GM18502 (cell line): Measurements from ENCODE around the gene SHCBP1L.
"Not testable (repeated sequence)": the region's sequence is repeated elsewhere in the genome, so short reads cannot be mapped to it uniquely, and the experiment has no call there.

ENCODE experiments used
- ATAC-seq: cut with Tn5 transposase; IDR thresholded peaks from one replicate; pipeline ENCODE4 v1.9.1; 2021; ENCODE audit warnings: mild to moderate bottlenecking; ENCODE audit not compliant: unreplicated experiment, poor library complexity

The SHCBP1L gene

GRCh38 chr1:182968151-182968741 lies 15.3 kb upstream of the SHCBP1L start:
- no peak for ATAC-seq

GRCh38 chr1:182965861-182966260 lies 12.9 kb upstream of the SHCBP1L start:
- ATAC-seq = no peak

DNA sequence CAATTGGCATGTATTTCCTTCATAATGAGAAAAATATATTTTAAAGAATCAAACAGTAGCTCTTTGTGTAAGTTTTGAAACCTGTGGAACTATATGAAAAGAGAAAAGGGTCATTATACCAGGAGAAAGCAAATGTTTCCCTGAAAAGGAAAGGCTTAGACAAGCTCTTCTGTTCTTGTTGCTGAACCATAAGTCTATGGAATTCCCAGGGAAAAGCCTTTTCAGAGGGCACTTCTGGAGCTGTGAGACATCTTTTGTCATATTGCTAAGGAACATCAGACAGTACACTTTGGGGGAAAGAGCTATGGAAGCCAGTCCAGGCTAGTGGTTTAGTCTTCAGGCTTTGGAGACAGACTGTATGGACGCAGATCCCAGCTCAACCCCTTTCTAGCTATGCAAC lies 12.1 kb upstream of the SHCBP1L start:
- no peak for ATAC-seq

DNA sequence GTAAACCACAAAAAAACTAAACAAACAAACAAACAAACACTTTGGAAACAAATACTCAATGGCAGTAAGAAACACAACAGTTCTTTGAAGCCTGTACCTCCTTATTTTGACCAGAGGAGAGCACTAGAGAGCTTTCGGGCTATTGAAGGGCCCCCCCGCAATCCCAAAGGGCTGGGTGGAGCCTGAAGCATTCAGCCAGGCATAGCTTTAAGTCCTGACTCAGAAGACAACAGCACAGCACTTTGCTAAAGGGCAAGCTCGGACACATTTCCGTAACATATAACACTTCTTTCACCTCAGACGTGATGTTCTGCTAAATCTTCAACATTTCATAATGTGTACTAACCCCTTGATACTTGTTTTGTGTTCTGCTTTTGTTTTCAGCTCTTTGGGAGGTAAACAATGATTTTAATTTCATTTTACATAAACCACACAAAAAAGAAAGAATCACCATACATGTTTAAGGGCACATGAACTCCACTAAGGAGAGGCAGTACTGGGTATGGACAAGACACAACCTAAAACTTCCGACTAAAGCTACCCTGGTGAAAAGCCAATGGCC lies 9.7 kb upstream of the SHCBP1L start:
- ATAC-seq = peak; percentile 97

DNA sequence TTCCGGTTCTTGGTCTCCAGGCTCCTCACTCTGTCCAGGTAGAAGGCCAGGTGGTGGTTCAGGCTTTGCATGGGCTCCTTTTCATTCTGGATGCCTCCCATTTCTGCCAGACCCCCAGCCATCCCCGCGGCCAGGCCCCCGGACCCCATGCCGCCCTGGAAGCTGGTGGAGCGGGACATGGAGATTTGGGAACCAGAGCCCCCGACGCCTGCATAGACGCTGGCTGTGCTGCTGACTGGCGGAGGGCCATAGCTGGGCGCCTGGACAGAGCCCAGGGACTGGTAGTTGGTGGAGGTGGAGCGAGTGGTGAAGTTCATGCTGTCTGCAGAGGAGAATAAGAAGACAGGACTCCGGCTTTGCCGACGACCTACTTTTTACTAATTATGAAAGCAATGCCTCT lies 7.1 kb upstream of the SHCBP1L start:
- no peak for ATAC-seq

GRCh38 chr1:182957902-182958395 lies 5.0 kb upstream of the SHCBP1L start:
- no peak for ATAC-seq

DNA sequence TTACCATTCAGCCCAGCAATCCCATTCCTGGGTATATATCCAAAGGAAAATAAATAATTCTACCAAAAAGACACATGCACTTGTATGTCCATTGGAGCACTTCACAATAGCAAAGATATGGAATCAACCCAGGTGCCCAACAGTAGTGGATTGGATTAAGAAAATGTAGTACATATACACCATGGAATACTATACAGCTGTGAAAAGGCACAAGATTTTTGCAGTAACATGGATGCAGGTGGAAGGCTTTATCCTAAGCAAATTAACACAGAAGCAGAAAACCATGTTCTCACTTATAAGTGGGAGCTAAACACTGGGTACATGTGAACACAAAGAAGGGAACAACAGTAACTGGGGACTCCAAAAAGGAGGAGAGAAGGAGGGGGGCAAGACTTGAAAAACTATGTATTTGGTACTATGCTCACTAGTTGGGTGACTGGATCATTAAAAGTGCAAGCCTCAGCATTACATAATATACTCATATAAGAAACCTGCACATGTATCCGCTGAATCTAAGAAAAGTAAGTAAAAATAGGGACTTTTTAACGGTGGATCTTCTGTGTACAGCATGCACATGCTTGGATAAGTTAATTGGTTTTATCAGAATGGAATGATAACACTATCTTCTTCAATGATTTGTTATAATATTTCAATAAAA lies 3.9 kb upstream of the SHCBP1L start:
- ATAC-seq = no peak

- ATAC-seq = no peak
Observed at GRCh38 chr1:182955596-182956588, 2.9 kb upstream of the SHCBP1L start.

GRCh38 chr1:182953826-182954225 lies 860 bp upstream of the SHCBP1L start:
- ATAC-seq = no peak

- ATAC-seq = not testable (repeated sequence)
Observed at GRCh38 chr1:182943336-182943735, 9.6 kb downstream of the SHCBP1L start.

GRCh38 chr1:182942145-182942544 lies 10.8 kb downstream of the SHCBP1L start:
- ATAC-seq = not testable (repeated sequence)

GRCh38 chr1:182939413-182939812 lies 13.6 kb downstream of the SHCBP1L start:
- ATAC-seq = no peak

- no peak for ATAC-seq
Observed at GRCh38 chr1:182935716-182936115, 17.2 kb downstream of the SHCBP1L start.

GRCh38 chr1:182930985-182931384 lies 22.0 kb downstream of the SHCBP1L start:
- ATAC-seq = no peak

- ATAC-seq = no peak
Observed at GRCh38 chr1:182927693-182928433, 25.1 kb downstream of the SHCBP1L start.

- ATAC-seq = no peak
Observed at GRCh38 chr1:182925661-182926060, 27.3 kb downstream of the SHCBP1L start.

DNA sequence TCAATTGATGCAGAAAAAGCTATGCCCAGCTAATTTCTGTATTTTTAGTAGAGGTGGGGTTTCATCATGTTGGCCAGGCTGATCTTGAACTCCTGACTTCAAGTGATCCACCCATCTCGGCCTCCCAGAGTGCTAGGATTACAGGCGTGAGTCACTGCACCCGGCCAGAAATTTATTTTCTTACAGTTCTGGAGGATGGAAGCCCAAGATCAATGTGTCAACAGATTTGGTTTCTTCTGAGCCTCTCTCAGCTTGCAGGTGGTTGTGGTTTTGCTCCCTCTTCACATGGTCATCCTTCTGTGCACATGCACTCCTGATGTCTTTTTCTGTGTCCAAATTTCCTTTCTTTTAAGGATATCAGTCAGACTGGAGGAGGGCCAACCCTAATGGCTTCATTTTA lies 35.6 kb downstream of the SHCBP1L start:
- no peak for ATAC-seq

DNA sequence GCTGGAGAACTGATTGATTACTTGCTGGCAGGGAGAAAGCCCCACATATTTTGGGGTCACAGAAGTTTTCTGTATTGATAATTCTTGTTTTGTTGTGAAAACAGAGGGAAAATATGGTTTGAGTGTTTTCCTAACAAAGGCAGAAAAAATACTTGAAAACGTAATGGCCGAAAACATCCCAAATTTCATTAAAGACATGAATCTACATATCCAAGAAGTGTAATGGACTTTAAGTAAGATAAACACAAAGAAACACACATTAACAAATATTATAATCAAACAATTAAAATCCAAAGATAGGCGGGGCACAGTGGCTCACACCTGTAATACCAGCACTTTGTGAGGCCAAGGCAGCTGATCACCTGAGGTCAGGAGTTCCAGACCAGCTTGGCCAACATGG lies 39.6 kb downstream of the SHCBP1L start:
- ATAC-seq = no peak

GRCh38 chr1:182910143-182910542 lies 42.8 kb downstream of the SHCBP1L start:
- no peak for ATAC-seq

DNA sequence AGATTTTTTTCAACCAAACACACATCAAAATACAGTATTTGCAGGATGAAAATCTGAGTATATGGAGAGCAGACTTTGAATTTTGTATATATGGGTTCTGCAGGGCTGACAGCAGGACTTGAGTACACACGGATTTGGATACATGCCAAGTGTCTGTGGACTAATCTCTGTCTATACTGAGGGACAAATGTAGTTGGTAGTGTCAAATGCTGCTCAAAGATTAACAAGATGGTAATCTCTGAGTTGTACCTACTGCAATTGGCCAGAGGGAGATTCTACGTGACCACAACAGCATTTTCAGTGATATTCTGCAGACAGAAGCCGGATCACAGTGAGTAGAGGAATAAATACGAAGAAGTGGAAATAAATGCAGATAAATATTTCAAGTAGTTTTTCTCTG lies 43.4 kb downstream of the SHCBP1L start:
- no peak for ATAC-seq
